GM21825 (cell line): ENCODE measurements around the gene LCP1.
"Not testable (repeated sequence)": the region's sequence is repeated elsewhere in the genome, so short reads cannot be mapped to it uniquely, and the experiment has no call there.

Experiments
- ATAC-seq: cut with Tn5 transposase; IDR thresholded peaks from one replicate; pipeline ENCODE4 v1.9.1; 2021; ENCODE audit warnings: mild to moderate bottlenecking, moderate library complexity; ENCODE audit not compliant: unreplicated experiment

The LCP1 gene

GRCh38 chr13:46162741-46163140 is 19.2 kb downstream of the LCP1 start:
- ATAC-seq, result not testable (repeated sequence)

GRCh38 chr13:46160471-46161066 is 21.4 kb downstream of the LCP1 start:
- no peak for ATAC-seq

- no peak for ATAC-seq
Observed at GRCh38 chr13:46160065-46160464, 21.9 kb downstream of the LCP1 start.

GRCh38 chr13:46158983-46159382 is 23.0 kb downstream of the LCP1 start:
- ATAC-seq, result no peak

GRCh38 chr13:46158222-46158621 is 23.8 kb downstream of the LCP1 start:
- no peak for ATAC-seq

- no peak for ATAC-seq
Observed at GRCh38 chr13:46154136-46154801, 27.7 kb downstream of the LCP1 start.

GRCh38 chr13:46152627-46153328 is 29.2 kb downstream of the LCP1 start:
- no peak for ATAC-seq

- no peak for ATAC-seq
Observed at GRCh38 chr13:46150134-46150693, 31.8 kb downstream of the LCP1 start.

GRCh38 chr13:46149272-46150133 is 32.5 kb downstream of the LCP1 start:
- no peak for ATAC-seq

- ATAC-seq, result no peak
Observed at GRCh38 chr13:46146898-46147297, 35.1 kb downstream of the LCP1 start.

GRCh38 chr13:46145950-46146349 is 36.0 kb downstream of the LCP1 start:
- ATAC-seq, result no peak

- no peak for ATAC-seq
Observed at GRCh38 chr13:46145135-46145534, 36.8 kb downstream of the LCP1 start.

- no peak for ATAC-seq
Observed at GRCh38 chr13:46143184-46143701, 38.7 kb downstream of the LCP1 start.

- ATAC-seq, result no peak
Observed at GRCh38 chr13:46142776-46143175, 39.2 kb downstream of the LCP1 start.

GRCh38 chr13:46140044-46140443 is 41.9 kb downstream of the LCP1 start:
- no peak for ATAC-seq

GRCh38 chr13:46137627-46138317 is 44.2 kb downstream of the LCP1 start:
- no peak for ATAC-seq

GRCh38 chr13:46136688-46137087 is 45.3 kb downstream of the LCP1 start:
- ATAC-seq, result no peak

GRCh38 chr13:46134961-46135522 is 46.9 kb downstream of the LCP1 start:
- no peak for ATAC-seq

- no peak for ATAC-seq
Observed at GRCh38 chr13:46134494-46134893, 47.5 kb downstream of the LCP1 start.

GRCh38 chr13:46132109-46132508 is 49.9 kb downstream of the LCP1 start:
- no peak for ATAC-seq
